ENCODE measurements around the gene MMP15. TPM values are rescaled to one million over a fixed set of nuclear protein-coding genes. Genes with fewer than 3 reads are reported as not detected.

The MMP15 gene
- total RNA-seq, 1 experiment from 2014 or later: 27.0 TPM

DNA sequence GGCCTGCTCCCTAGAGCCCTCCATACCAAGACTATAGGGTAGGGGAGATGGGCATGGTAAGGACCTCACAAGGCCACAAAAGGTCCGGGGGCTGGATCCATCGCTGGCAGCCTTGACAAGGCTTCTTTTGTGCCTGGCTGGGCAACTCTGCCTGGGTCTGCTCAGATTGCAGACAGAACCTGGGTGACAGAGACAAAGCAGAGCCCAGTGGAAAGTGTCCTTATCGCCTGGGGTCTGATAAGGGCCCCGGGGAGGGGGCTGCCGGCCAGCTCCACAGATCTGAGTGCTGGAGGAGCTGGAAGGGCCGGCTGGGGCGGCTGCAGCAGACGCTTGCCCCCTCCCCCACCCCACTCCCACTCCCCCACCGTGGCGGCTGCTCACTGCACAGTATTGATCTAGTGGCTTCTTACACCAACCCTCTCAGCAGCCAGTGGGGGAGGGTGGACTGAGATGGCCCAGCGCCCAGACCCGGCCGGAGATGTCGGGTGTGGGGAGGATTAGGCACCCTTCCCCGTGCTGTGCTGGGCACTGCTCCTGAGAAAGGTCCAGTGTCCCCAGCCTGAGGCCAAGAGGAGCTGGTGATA lies 7.2 kb downstream of the MMP15 start:
- H3K27ac Mint-ChIP-seq (ENCODE audit: unreplicated experiment): no peak overlapping the region
- Histone ChIP-seq H3K4me1 (peaks cover 5% of the 10 kb centered on the region), H3K27me3 (replicated peaks; ENCODE audit: control insufficient read depth, insufficient read depth, low read length) (no peaks in the 10 kb centered on the region), H3K36me3 (ENCODE audit: control insufficient read depth, insufficient read depth, low read length) (peaks cover 1% of the 10 kb centered on the region; the same call in 1 of the 2 replicates), H3K4me3 (ENCODE audit: low read depth, low read length) (no peak overlapping the region), H3K9me3 (no peaks in the 10 kb centered on the region)
- ChIA-PET CTCF (interaction anchor here (0.6 to 1.3 kb wide), 3 partner anchors 89 to 268 kb away, joined by 3 to 9 read pairs (median 4); no protein-coding TSS in a partner anchor), POLR2A (no interaction called here)
- H3K36me3 Mint-ChIP-seq (ENCODE audit: insufficient read depth, unreplicated experiment): peaks cover 6% of the 10 kb centered on the region
- no peaks in the 10 kb centered on the region for H3K27me3 Mint-ChIP-seq (ENCODE audit: insufficient read depth, unreplicated experiment)
- no peaks in the 10 kb centered on the region for H3K9me3 Mint-ChIP-seq (ENCODE audit: unreplicated experiment)
- H3K4me3 Mint-ChIP-seq (ENCODE audit: unreplicated experiment): no peak overlapping the region
- intact Hi-C loops (cut with micrococcal nuclease; ENCODE audit: unreplicated experiment): no loop called here
- no peak for DNase-seq
- TF ChIP-seq, protein P1, sequence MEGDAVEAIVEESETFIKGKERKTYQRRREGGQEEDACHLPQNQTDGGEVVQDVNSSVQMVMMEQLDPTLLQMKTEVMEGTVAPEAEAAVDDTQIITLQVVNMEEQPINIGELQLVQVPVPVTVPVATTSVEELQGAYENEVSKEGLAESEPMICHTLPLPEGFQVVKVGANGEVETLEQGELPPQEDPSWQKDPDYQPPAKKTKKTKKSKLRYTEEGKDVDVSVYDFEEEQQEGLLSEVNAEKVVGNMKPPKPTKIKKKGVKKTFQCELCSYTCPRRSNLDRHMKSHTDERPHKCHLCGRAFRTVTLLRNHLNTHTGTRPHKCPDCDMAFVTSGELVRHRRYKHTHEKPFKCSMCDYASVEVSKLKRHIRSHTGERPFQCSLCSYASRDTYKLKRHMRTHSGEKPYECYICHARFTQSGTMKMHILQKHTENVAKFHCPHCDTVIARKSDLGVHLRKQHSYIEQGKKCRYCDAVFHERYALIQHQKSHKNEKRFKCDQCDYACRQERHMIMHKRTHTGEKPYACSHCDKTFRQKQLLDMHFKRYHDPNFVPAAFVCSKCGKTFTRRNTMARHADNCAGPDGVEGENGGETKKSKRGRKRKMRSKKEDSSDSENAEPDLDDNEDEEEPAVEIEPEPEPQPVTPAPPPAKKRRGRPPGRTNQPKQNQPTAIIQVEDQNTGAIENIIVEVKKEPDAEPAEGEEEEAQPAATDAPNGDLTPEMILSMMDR (IDR thresholded peaks at IDR 0.05; ENCODE audit: insufficient read depth in 1 of 2, low read depth in 1 of 2, low read length in 1 of 2, severe bottlenecking in 1 of 2, unreplicated experiment in 1 of 2): no peak
- BruUV-seq (replicated peaks): no TSS peak
- H3K4me1 Mint-ChIP-seq (ENCODE audit: low read depth, unreplicated experiment): peaks cover 8% of the 10 kb centered on the region

DNA sequence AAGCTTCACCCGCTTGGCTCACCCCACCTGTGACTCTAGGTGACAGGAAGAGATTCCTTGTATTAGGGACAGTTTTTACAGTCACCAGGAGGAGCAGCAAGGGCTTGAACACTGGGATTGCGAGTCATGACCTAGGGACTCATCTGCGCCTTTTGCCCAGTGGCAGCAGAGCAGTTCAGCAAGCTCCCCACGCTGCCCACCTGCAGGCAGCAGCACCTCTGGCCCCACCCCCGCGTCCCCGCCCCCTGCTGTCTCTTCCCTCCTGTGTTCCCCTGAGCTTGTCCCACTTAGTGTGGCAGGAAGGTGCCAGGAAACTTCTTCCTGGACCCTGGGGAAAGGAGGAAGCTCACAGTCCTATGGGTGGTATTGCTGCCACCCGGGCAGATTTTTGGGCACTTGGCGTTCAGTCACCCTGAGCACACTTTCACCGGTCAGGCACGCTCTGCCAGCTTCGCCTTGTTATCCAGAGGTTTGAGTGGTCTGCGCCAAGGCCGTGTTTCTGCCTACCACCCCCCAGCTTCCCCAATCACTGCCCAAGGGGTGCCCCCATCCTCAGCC lies 8.7 kb downstream of the MMP15 start:
- POLR2A ChIA-PET: interaction anchor here (0.7 kb wide), 1 partner anchor 95 kb away, joined by 3 read pairs; the partner anchor contains the start of gene CFAP20
- Histone ChIP-seq H3K27me3 (replicated peaks; ENCODE audit: control insufficient read depth, insufficient read depth, low read length) (no peaks in the 10 kb centered on the region), H3K36me3 (ENCODE audit: control insufficient read depth, insufficient read depth, low read length) (peaks cover 1% of the 10 kb centered on the region; the same call in 1 of the 2 replicates), H3K4me3 (ENCODE audit: low read depth, low read length) (no peak overlapping the region), H3K9me3 (no peaks in the 10 kb centered on the region), H3K4me1 (peaks cover 5% of the 10 kb centered on the region)
- Mint-ChIP-seq H3K27me3 (ENCODE audit: insufficient read depth, unreplicated experiment) (no peaks in the 10 kb centered on the region), H3K4me3 (ENCODE audit: unreplicated experiment) (no peak overlapping the region), H3K36me3 (ENCODE audit: insufficient read depth, unreplicated experiment) (peaks cover 6% of the 10 kb centered on the region), H3K9me3 (ENCODE audit: unreplicated experiment) (no peaks in the 10 kb centered on the region), H3K27ac (ENCODE audit: unreplicated experiment) (no peak overlapping the region), H3K4me1 (ENCODE audit: low read depth, unreplicated experiment) (peaks cover 6% of the 10 kb centered on the region)
- CTCF ChIA-PET: interaction anchor here (1.5 kb wide), 1 partner anchor 88 kb away, joined by 6 read pairs; no protein-coding TSS in a partner anchor
- TF ChIP-seq, protein P1 (IDR thresholded peaks at IDR 0.05; ENCODE audit: insufficient read depth in 1 of 2, low read depth in 1 of 2, low read length in 1 of 2, severe bottlenecking in 1 of 2, unreplicated experiment in 1 of 2): no peak
- intact Hi-C loops (cut with micrococcal nuclease; ENCODE audit: unreplicated experiment): no loop called here
- BruUV-seq (replicated peaks): no TSS peak
- no peak for DNase-seq

DNA sequence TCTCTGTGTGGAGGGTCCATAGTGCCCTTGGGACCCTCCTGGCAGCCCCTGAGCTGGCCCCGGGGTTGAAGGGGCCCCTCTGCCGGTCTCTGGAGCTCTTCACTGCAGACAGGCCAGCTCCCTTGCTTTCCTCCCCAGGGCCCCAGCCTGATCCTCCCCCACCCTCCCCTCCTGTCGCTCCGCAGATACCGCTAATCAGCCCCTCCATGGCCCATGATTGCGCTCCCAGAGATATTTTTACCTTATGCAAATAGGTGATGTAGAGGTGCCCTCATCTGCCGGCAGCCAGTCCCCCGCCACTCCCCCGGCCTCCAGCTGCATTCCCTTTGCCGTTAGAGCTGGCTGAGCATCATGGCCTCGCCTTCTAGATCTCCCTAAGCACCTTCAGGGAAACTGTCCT lies 9.2 kb downstream of the MMP15 start:
- Mint-ChIP-seq H3K4me1 (ENCODE audit: low read depth, unreplicated experiment) (peaks cover under 1% of the 10 kb centered on the region), H3K9me3 (ENCODE audit: unreplicated experiment) (no peaks in the 10 kb centered on the region), H3K27ac (ENCODE audit: unreplicated experiment) (no peak overlapping the region), H3K27me3 (ENCODE audit: insufficient read depth, unreplicated experiment) (no peaks in the 10 kb centered on the region), H3K36me3 (ENCODE audit: insufficient read depth, unreplicated experiment) (peaks cover 6% of the 10 kb centered on the region), H3K4me3 (ENCODE audit: unreplicated experiment) (no peak overlapping the region)
- no peak for DNase-seq
- TF ChIP-seq, protein P1 (IDR thresholded peaks at IDR 0.05; ENCODE audit: insufficient read depth in 1 of 2, low read depth in 1 of 2, low read length in 1 of 2, severe bottlenecking in 1 of 2, unreplicated experiment in 1 of 2): no peak
- Histone ChIP-seq H3K27me3 (replicated peaks; ENCODE audit: control insufficient read depth, insufficient read depth, low read length) (no peaks in the 10 kb centered on the region), H3K36me3 (ENCODE audit: control insufficient read depth, insufficient read depth, low read length) (peaks cover 1% of the 10 kb centered on the region; the same call in 1 of the 2 replicates), H3K4me1 (peaks cover 5% of the 10 kb centered on the region), H3K4me3 (ENCODE audit: low read depth, low read length) (no peak overlapping the region), H3K9me3 (no peaks in the 10 kb centered on the region)
- intact Hi-C loops (cut with micrococcal nuclease; ENCODE audit: unreplicated experiment): no loop called here
- ChIA-PET POLR2A (interaction anchor here (0.7 kb wide), 1 partner anchor 95 kb away, joined by 3 read pairs; the partner anchor contains the start of gene CFAP20), CTCF (interaction anchor here (1.5 kb wide), 1 partner anchor 87 kb away, joined by 6 read pairs; no protein-coding TSS in a partner anchor)
- BruUV-seq (replicated peaks): no TSS peak

All from Caco-2 (cell line).